SK-N-SH treated with all-trans-retinoic acid at 6 μM for 48 hours (cell line): Measurements from ENCODE around the gene OR6Q1.

Source experiments
- ATAC-seq: fragments of 200-7000 bp; cut with Tn5 transposase; 3 replicates; pipeline ENCODE4 v1.9.1; 2020; ENCODE audit warnings: mild to moderate bottlenecking, moderate library complexity
- ARNTL ChIP-seq: fragments of 450-650 bp; formaldehyde crosslinking; IDR thresholded peaks from 2 replicates; pipeline ENCODE4 v1.5.0; 2020; ENCODE audit warnings: low read depth, mild to moderate bottlenecking, moderate library complexity, borderline replicate concordance
- BACH2 ChIP-seq: fragments of 250-450 bp; sonication (Bioruptor Pico); IDR thresholded peaks from 2 replicates; pipeline ENCODE4 v1.9.0; 2021; ENCODE audit warnings: mild to moderate bottlenecking, borderline replicate concordance
- CREB5 ChIP-seq: fragments of 250-450 bp; sonication (Bioruptor Pico); IDR thresholded peaks from 2 replicates; pipeline ENCODE4 v1.5.1; 2020; ENCODE audit warnings: low read depth, mild to moderate bottlenecking, moderate library complexity
- CSDC2 ChIP-seq: fragments of 250-450 bp; sonication (Bioruptor Pico); IDR thresholded peaks from 2 replicates; pipeline ENCODE4 v1.5.0; 2020; ENCODE audit warnings: mild to moderate bottlenecking, moderate library complexity
- CSRNP3 ChIP-seq: fragments of 250-450 bp; sonication (Bioruptor Pico); IDR thresholded peaks from 2 replicates; pipeline ENCODE4 v1.5.1; 2021; ENCODE audit warnings: mild to moderate bottlenecking, moderate library complexity
- ESRRG ChIP-seq: fragments of 250-450 bp; sonication (Bioruptor Pico); IDR thresholded peaks from 2 replicates; pipeline ENCODE4 v1.6.1; 2021; ENCODE audit warnings: mild to moderate bottlenecking
- ISL1 ChIP-seq: fragments of 250-450 bp; sonication (Bioruptor Pico); IDR thresholded peaks from 2 replicates; pipeline ENCODE4 v2.1.2; 2022; ENCODE audit warnings: mild to moderate bottlenecking, moderate library complexity
- PATZ1 ChIP-seq: fragments of 250-450 bp; sonication (Bioruptor Pico); IDR thresholded peaks from 2 replicates; pipeline ENCODE4 v1.8.0; 2020; ENCODE audit warnings: mild to moderate bottlenecking, moderate library complexity, borderline replicate concordance
- POU6F1 ChIP-seq: fragments of 250-450 bp; sonication (Bioruptor Pico); IDR thresholded peaks from 2 replicates; pipeline ENCODE4 v1.8.0; 2021; ENCODE audit warnings: low read depth, mild to moderate bottlenecking, moderate library complexity, borderline replicate concordance
- PPARA ChIP-seq: fragments of 250-450 bp; sonication (Bioruptor Pico); IDR thresholded peaks from 2 replicates; pipeline ENCODE4 v1.5.0; 2020; ENCODE audit warnings: mild to moderate bottlenecking, borderline replicate concordance
- RARB ChIP-seq: fragments of 250-450 bp; sonication (Bioruptor Pico); IDR thresholded peaks from 2 replicates; pipeline ENCODE4 v1.8.0; 2021; ENCODE audit warnings: mild to moderate bottlenecking, moderate library complexity
- SNAI2 ChIP-seq: fragments of 250-450 bp; sonication (Bioruptor Pico); IDR thresholded peaks from 2 replicates; pipeline ENCODE4 v1.5.0; 2020; ENCODE audit warnings: mild to moderate bottlenecking, moderate library complexity
- TCF4 ChIP-seq: fragments of 250-450 bp; sonication (Bioruptor Pico); IDR thresholded peaks from 2 replicates; pipeline ENCODE4 v1.8.0; 2021; ENCODE audit warnings: mild to moderate bottlenecking, moderate library complexity, borderline replicate concordance
- TOX ChIP-seq: fragments of 250-450 bp; sonication (Bioruptor Pico); IDR thresholded peaks from 2 replicates; pipeline ENCODE4 v1.8.0; 2021; ENCODE audit warnings: mild to moderate bottlenecking, moderate library complexity, borderline replicate concordance
- TSHZ2 ChIP-seq: fragments of 250-450 bp; sonication (Bioruptor Pico); IDR thresholded peaks from 2 replicates; pipeline ENCODE4 v1.5.0; 2020; ENCODE audit warnings: mild to moderate bottlenecking, moderate library complexity
- ZFP3 ChIP-seq: fragments of 250-450 bp; sonication (Bioruptor Pico); IDR thresholded peaks from 2 replicates; pipeline ENCODE4 v1.5.0; 2020; ENCODE audit warnings: mild to moderate bottlenecking, moderate library complexity
- ZFP30 ChIP-seq: fragments of 450-650 bp; formaldehyde crosslinking; IDR thresholded peaks from 2 replicates; pipeline ENCODE4 v1.5.0; 2022; ENCODE audit warnings: mild to moderate bottlenecking, moderate library complexity
- ZNF565 ChIP-seq: fragments of 450-650 bp; formaldehyde crosslinking; conservative IDR thresholded peaks from 2 replicates; pipeline ENCODE4 v1.5.0; 2020; ENCODE audit warnings: low read depth, mild to moderate bottlenecking, moderate library complexity
- ZNF70 ChIP-seq: fragments of 450-650 bp; formaldehyde crosslinking; IDR thresholded peaks from 2 replicates; pipeline ENCODE4 v1.5.0; 2020; ENCODE audit warnings: mild to moderate bottlenecking, moderate library complexity

Gene OR6Q1

GRCh38 chr11:58067685-58068084, 36.9 kb downstream of the OR6Q1 start:
- TF ChIP-seq ZNF70 (CRISPR knock-in tag) (no peak), SNAI2 (CRISPR knock-in tag) (no peak), ESRRG (CRISPR knock-in tag) (no peak), PATZ1 (CRISPR knock-in tag) (no peak), TOX (CRISPR knock-in tag) (no peak), TSHZ2 (CRISPR knock-in tag) (no peak), ZFP3 (CRISPR knock-in tag) (no peak), CREB5 (CRISPR knock-in tag) (no peak), CSRNP3 (no peak), CSDC2 (CRISPR knock-in tag) (no peak), TCF4 (CRISPR knock-in tag) (no peak), PPARA (CRISPR knock-in tag) (no peak), ZFP30 (CRISPR knock-in tag) (no peak), ZNF565 (CRISPR knock-in tag) (no peak), RARB (CRISPR knock-in tag) (no peak), ARNTL (CRISPR knock-in tag) (no peak), POU6F1 (CRISPR knock-in tag) (no peak), BACH2 (CRISPR knock-in tag) (no peak), ISL1 (CRISPR knock-in tag) (no peak)
- TF ChIP-seq, all 23 proteins: peak for 0
- ATAC-seq: no peak

- TF ChIP-seq TSHZ2 (CRISPR knock-in tag): no peak
- peak; percentile 82 for ATAC-seq
Observed at GRCh38 chr11:58068655-58069054, 37.9 kb downstream of the OR6Q1 start.
